ENCODE measurements around the gene DKKL1.
"Not testable (repeated sequence)": the region's sequence is repeated elsewhere in the genome, so short reads cannot be mapped to it uniquely, and the experiment has no call there.

Gene DKKL1

GRCh38 chr19:49327878-49328544 is 35.7 kb upstream of the DKKL1 start:
- H3K4me3 ChIP-seq (ENCODE audit: low read length): no peak overlapping the region
- DNase-seq (ENCODE audit: low read depth): peak; percentile 49
- peak; percentile 76 for TF ChIP-seq CTCF (IDR thresholded peaks at IDR 0.05; ENCODE audit: insufficient read depth, low read depth, low read length, missing control alignments)

DNA sequence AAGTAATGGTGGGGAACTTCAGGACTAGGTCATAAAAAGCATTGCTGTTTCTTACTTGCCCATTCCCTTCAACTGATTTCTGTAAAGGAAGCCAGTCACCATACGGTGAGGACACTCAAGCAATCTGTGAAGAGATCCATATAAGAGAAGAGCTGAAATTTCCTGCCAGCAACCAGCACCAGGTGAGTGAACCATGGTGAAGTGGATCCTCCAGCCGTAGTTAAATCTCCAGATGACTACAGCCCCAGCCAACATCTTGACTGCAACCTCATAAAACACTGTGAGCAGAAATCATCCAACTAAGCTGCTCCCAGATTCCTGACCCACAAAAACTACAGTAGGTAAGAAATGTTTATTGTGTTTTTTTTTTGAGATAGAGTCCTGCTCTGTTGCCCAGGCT is 34.9 kb upstream of the DKKL1 start:
- DNase-seq (ENCODE audit: low read depth): no peak
- no peak overlapping the region for H3K4me3 ChIP-seq (ENCODE audit: low read length)
- TF ChIP-seq CTCF (IDR thresholded peaks at IDR 0.05; ENCODE audit: insufficient read depth, low read depth, low read length, missing control alignments): no peak

GRCh38 chr19:49331187-49331586 is 32.5 kb upstream of the DKKL1 start:
- H3K4me3 ChIP-seq (ENCODE audit: low read length): not testable (repeated sequence)

DNA sequence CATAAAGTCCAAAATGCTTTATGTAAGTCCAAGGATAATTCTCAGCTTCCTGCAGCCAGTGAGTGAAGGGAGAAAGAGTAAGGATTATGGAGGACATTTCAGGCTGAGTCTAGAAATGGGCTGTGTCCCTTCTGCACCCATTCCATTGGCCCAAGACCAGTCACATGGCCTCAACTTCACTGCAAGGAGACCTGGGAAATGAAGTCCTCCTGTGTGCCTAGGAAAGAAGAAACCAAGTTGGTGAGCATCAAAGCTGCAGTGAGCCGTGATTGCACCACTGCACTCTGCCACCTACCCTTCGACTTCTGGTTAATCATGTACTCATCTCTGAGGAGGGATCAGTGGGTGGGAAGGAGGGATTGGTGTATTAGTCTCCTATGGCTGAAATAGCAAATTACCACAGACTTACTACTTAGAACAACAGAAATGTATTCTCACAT is 32.0 kb upstream of the DKKL1 start:
- H3K4me3 ChIP-seq (ENCODE audit: low read length): no peak overlapping the region
- peak; percentile 62 for DNase-seq (ENCODE audit: low read depth)
- TF ChIP-seq CTCF (IDR thresholded peaks at IDR 0.05; ENCODE audit: insufficient read depth, low read depth, low read length, missing control alignments): no peak

More at GRCh38 chr19:49331187-49331586, 32.5 kb upstream of the DKKL1 start:
- DNase-seq (ENCODE audit: low read depth): not testable (repeated sequence)

- not testable (repeated sequence) for H3K4me3 ChIP-seq (ENCODE audit: low read length); DNase-seq (ENCODE audit: low read depth)
Measured at GRCh38 chr19:49332691-49333417, 30.8 kb upstream of the DKKL1 start.

GRCh38 chr19:49333418-49333805 is 30.3 kb upstream of the DKKL1 start:
- peak; percentile 21 for DNase-seq (ENCODE audit: low read depth)
- H3K4me3 ChIP-seq (ENCODE audit: low read length): no peak overlapping the region
- TF ChIP-seq CTCF (IDR thresholded peaks at IDR 0.05; ENCODE audit: insufficient read depth, low read depth, low read length, missing control alignments): no peak

GRCh38 chr19:49333811-49334288 is 29.8 kb upstream of the DKKL1 start:
- no peak for DNase-seq (ENCODE audit: low read depth)
- no peak overlapping the region for H3K4me3 ChIP-seq (ENCODE audit: low read length)
- no peak for TF ChIP-seq CTCF (IDR thresholded peaks at IDR 0.05; ENCODE audit: insufficient read depth, low read depth, low read length, missing control alignments)

All from epithelial cell of esophagus (primary cell).